ENCODE measurements around the gene CARS2. TPM values are rescaled to one million over a fixed set of nuclear protein-coding genes. Genes with fewer than 3 reads are reported as not detected.

Gene CARS2
- total RNA-seq, 1 experiment from 2014 or later: 52.9 TPM

DNA sequence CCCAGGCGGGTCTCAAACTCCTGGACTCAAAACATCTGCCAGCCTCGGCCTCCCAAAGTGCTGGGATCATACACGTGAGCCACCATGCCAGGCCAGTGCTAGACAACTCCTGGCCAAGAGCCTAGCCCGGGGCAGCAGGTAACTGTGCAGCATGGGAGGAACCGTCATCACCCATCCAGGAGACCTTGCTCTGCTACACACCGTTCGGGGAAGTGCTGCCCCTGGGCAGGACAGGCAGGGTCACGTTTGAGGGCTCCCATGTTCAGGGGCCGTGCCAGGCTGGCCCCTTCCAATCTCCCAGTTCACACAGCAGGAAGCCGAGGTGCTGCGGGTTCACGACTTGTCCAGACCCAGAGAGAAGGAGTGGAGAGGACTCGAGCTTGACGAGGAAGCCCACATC lies 55.5 kb downstream of the CARS2 start (continued):
- TF ChIP-seq, protein P1, sequence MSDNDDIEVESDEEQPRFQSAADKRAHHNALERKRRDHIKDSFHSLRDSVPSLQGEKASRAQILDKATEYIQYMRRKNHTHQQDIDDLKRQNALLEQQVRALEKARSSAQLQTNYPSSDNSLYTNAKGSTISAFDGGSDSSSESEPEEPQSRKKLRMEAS (IDR thresholded peaks at IDR 0.05): no peak
- TF ChIP-seq ZNF274 (IDR thresholded peaks at IDR 0.05; ENCODE audit: low read depth, low read length) (no peak), SRF (IDR thresholded peaks at IDR 0.05; ENCODE audit: low read depth) (no peak)

DNA sequence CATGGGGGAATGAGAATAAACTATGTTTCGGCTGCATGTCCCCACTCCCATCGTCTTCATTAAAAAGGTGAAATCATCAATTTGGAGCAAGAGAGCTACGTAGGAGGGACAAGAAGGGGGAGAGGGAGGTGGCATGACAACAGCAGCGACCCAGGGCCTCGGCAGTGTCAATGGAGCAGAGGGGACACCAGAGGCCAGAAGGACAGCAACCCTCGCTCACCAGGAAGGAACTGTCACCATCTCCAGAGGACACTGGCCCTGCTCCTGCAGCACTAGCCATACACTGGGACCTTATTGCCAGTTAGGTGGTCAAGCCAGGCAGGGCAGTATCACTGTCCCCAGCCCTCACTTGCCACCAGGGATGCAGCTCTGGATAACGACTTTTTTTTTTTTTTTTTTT lies 56.4 kb downstream of the CARS2 start:
- H3K27ac ChIP-seq (ENCODE audit: low read depth, low read length): no peak overlapping the region
- H3K36me3 ChIP-seq (ENCODE audit: control insufficient read depth in 1 of 2, insufficient read depth in 2 of 2, low read length in 2 of 2): peaks cover 0 to 2% of the 10 kb centered on the region in 2 experiments; a peak in 2 of 4 replicates
- no peak for TF ChIP-seq ZFX (IDR thresholded peaks at IDR 0.05)
- no peak for TF ChIP-seq EGR1 (IDR thresholded peaks at IDR 0.05; ENCODE audit: low read depth)
- no peak for TF ChIP-seq REST (IDR thresholded peaks at IDR 0.05; ENCODE audit: low read depth)
- no peak for TF ChIP-seq JUND (IDR thresholded peaks at IDR 0.05)
- no peak for TF ChIP-seq CTCF (IDR thresholded peaks at IDR 0.05 in 2 of 3, conservative IDR thresholded peaks at IDR 0.05 in 1 of 3; ENCODE audit: borderline replicate concordance in 1 of 3, insufficient read depth in 1 of 3, low read depth in 2 of 3, low read length in 2 of 3)
- no peak for TF ChIP-seq POLR2A (IDR thresholded peaks at IDR 0.05; ENCODE audit: borderline replicate concordance, extremely low read depth, insufficient read depth, insufficient read length)
- TF ChIP-seq FOSL1 (IDR thresholded peaks at IDR 0.05; ENCODE audit: low read depth): no peak
- no peak for TF ChIP-seq EZH2 (IDR thresholded peaks at IDR 0.05)
- TF ChIP-seq SP1 (IDR thresholded peaks at IDR 0.05; ENCODE audit: low read depth): no peak
- no peak for TF ChIP-seq ZNF274 (IDR thresholded peaks at IDR 0.05; ENCODE audit: low read depth, low read length)
- no peak for TF ChIP-seq EZH2phosphoT487 (IDR thresholded peaks at IDR 0.05; ENCODE audit: borderline replicate concordance)
- no peaks in the 10 kb centered on the region for H4K20me1 ChIP-seq (ENCODE audit: insufficient read depth)
- ChIA-PET RAD21 (ENCODE audit: low non-redundant PET in 1 of 2, low total read pairs in 2 of 2, uncharacterized antibody in 2 of 2, unreplicated experiment in 2 of 2) (no interaction called here), CTCF (no interaction called here), POLR2A (no interaction called here)
- no peaks in the 10 kb centered on the region for H3K27me3 ChIP-seq (ENCODE audit: insufficient read depth, low read length)
- ATAC-seq (no peak), DNase-seq (ENCODE audit: low read depth, low spot score) (no peak)
- no peak overlapping the region for H3K4me3 ChIP-seq (replicated peaks in 1 of 2; ENCODE audit: low read depth in 1 of 2, low read length in 2 of 2)
- H2AFZ ChIP-seq (ENCODE audit: low read depth, low read length, poor library complexity, severe bottlenecking): no peak overlapping the region
- no TSS peak for BruUV-seq (replicated peaks)
- H3K4me2 ChIP-seq (ENCODE audit: low read length): no peak overlapping the region
- no peaks in the 10 kb centered on the region for H3K9me2 ChIP-seq (ENCODE audit: insufficient read depth)
- intact Hi-C loops (cut with micrococcal nuclease): no loop called here
- H3K9me3 ChIP-seq (ENCODE audit: control insufficient read depth in 1 of 2, insufficient read depth in 1 of 2, low read depth in 1 of 2, low read length in 2 of 2): no peaks in the 10 kb centered on the region
- no peaks in the 10 kb centered on the region for H3K79me2 ChIP-seq (ENCODE audit: insufficient read depth, low read length)
- no peaks in the 10 kb centered on the region for H3K4me1 ChIP-seq (ENCODE audit: control insufficient read depth in 1 of 2, insufficient read depth in 2 of 2, low read length in 2 of 2)
- H3K9ac ChIP-seq (ENCODE audit: low read length): no peak overlapping the region

All from HCT116 (cell line).